Measurements from ENCODE around the gene MSN. TPM values are rescaled to one million over a fixed set of nuclear protein-coding genes. Genes with fewer than 3 reads are reported as not detected.

The MSN gene
- total and polyA plus RNA-seq, 2 of the 13 experiments (the other 11 are each of a cell fraction or from before 2014, with no cell fraction given), result 0.15 TPM; not detected in 1

- FAIRE-seq (no peak), ATAC-seq (no peak), DNase-seq (ENCODE audit: low spot score) (no peak)
- H3K4me2 ChIP-seq (ENCODE audit: low read depth, low read length), result no peak overlapping the region
- BruUV-seq (replicated peaks), result no TSS peak
- no peaks in the 10 kb centered on the region for H3K27me3 ChIP-seq (ENCODE audit: control insufficient read depth in 1 of 2, insufficient read depth in 2 of 2, low read length in 2 of 2)
- no peaks in the 10 kb centered on the region for H4K20me1 ChIP-seq (ENCODE audit: insufficient read depth, low read length)
- H3K4me1 ChIP-seq (ENCODE audit: insufficient read depth, low read length), result no peaks in the 10 kb centered on the region
- H3K36me3 ChIP-seq (replicated peaks in 1 of 2; ENCODE audit: control insufficient read depth in 1 of 2, insufficient read depth in 2 of 2, low read length in 2 of 2), result no peaks in the 10 kb centered on the region
- H3K4me3 ChIP-seq (replicated peaks in 1 of 3; ENCODE audit: insufficient read depth in 1 of 3, low read depth in 2 of 3, low read length in 3 of 3), result no peak overlapping the region
- ChIA-PET POLR2A (no interaction called here), CTCF (ENCODE audit: low intra/inter-chr PET ratio, low total read pairs) (no interaction called here)
- H2AFZ ChIP-seq (ENCODE audit: low read length), result no peak overlapping the region
- WGBS (ENCODE audit: low lambda C conversion rate), result 0% methylated on average over 3 of the region's 3 CpGs
- H3K79me2 ChIP-seq (ENCODE audit: insufficient read depth, low read length), result no peaks in the 10 kb centered on the region
- TF ChIP-seq SMARCC2 (IDR thresholded peaks at IDR 0.05), result no peak
- no peak for TF ChIP-seq ZNF562 (CRISPR knock-in tag; IDR thresholded peaks at IDR 0.05; ENCODE audit: borderline replicate concordance)
- no peak for TF ChIP-seq ARID3A (IDR thresholded peaks at IDR 0.05; ENCODE audit: low read depth, low read length)
- TF ChIP-seq FOXK2 (IDR thresholded peaks at IDR 0.05), result no peak
- TF ChIP-seq HDAC2 (CRISPR knock-in tag; IDR thresholded peaks at IDR 0.05), result no peak
- TF ChIP-seq THYN1 (CRISPR knock-in tag; IDR thresholded peaks at IDR 0.05; ENCODE audit: borderline replicate concordance, low read depth), result no peak
- no peak for TF ChIP-seq POLR2G (IDR thresholded peaks at IDR 0.05; ENCODE audit: low read depth, low read length)
- no peak for TF ChIP-seq TERF1 (CRISPR knock-in tag; IDR thresholded peaks at IDR 0.05)
- no peak for TF ChIP-seq TOPORS (CRISPR knock-in tag; IDR thresholded peaks at IDR 0.05)
- no peak for TF ChIP-seq MYNN (CRISPR knock-in tag; IDR thresholded peaks at IDR 0.05; ENCODE audit: low read depth)
- TF ChIP-seq NFKB2 (CRISPR knock-in tag; IDR thresholded peaks at IDR 0.05; ENCODE audit: borderline replicate concordance), result no peak
- in situ Hi-C loops (cut with HindIII; ENCODE audit: extremely low pct_ligation_motif_present, low pct_unique_long_range_greater_than_20kb), result no loop called here
- no peak overlapping the region for H3K27ac ChIP-seq (ENCODE audit: extremely low read length, insufficient read depth, low read length)
- H3K9me3 ChIP-seq (ENCODE audit: low read length), result no peaks in the 10 kb centered on the region
- no peak overlapping the region for H3K9ac ChIP-seq (ENCODE audit: insufficient read depth, low read depth, low read length)
- intact Hi-C loops (cut with micrococcal nuclease; ENCODE audit: unreplicated experiment), result no loop called here
Measured at GRCh38 chrX:65752294-65752693, 84.8 kb downstream of the MSN start.

All from HepG2 (cell line).